ENCODE results near the gene PCDHGA2.
"Not testable (repeated sequence)": the region's sequence is repeated elsewhere in the genome, so short reads cannot be mapped to it uniquely, and the experiment has no call there.

Gene PCDHGA2

GRCh38 chr5:141349917-141350619, 11.5 kb downstream of the PCDHGA2 start, which contains the start of gene PCDHGB1:
Gene PCDHGB1, plus strand, starts transcription at chr5:141350099. Its CDS starts 162 bp downstream, at chr5:141350261.
- peak; percentile 40 for DNase-seq (ENCODE audit: low spot score)

DNA sequence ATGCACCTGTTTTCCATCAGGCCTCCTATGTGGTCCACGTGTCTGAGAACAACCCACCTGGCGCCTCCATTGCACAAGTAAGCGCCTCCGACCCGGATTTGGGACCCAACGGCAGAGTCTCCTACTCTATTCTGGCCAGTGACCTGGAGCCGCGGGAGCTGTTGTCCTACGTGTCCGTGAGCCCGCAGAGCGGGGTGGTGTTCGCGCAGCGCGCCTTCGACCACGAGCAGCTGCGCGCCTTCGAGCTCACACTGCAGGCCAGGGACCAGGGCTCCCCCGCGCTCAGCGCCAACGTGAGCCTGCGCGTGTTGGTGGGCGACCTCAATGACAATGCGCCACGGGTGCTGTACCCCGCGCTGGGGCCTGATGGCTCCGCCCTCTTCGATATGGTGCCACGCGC, 13.0 kb downstream of the PCDHGA2 start:
- DNase-seq (ENCODE audit: low spot score): no peak

DNA sequence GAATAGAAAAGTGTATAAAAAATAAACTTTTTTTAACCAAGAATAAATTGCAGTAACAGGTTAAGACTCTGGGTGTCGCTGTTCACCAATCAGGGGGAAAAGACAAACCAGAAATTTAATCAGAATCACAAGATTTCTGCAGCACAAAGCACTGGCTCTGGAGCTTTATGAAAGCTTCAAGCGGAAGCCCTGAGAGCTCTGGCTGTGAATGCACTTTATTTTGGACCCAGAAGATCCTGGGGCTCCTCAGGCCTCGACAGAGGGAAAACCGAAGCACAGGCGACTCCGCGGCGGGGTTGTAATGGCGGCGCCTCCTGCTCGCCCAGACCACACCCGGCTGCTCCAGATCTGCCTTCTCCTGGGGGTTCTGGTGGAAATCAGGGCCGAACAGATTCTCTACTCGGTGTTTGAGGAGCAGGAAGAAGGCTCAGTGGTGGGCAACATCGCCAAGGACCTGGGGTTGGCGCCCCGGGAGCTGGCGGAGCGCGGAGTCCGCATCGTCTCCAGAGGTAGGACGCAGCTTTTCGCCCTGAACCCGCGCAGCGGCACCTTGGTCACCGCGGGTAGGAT, 16.4 kb downstream of the PCDHGA2 start, which contains the start of gene PCDHGA4:
Gene PCDHGA4, plus strand, starts transcription at position 122 of the 570 bp plus-strand sequence. Its CDS starts 87 bp downstream, at position 209.
- peak; percentile 23 for DNase-seq (ENCODE audit: low spot score)

GRCh38 chr5:141355641-141356040, 17.1 kb downstream of the PCDHGA2 start:
- no peak for DNase-seq (ENCODE audit: low spot score)

GRCh38 chr5:141356133-141356532, 17.6 kb downstream of the PCDHGA2 start:
- no peak for DNase-seq (ENCODE audit: low spot score)

DNA sequence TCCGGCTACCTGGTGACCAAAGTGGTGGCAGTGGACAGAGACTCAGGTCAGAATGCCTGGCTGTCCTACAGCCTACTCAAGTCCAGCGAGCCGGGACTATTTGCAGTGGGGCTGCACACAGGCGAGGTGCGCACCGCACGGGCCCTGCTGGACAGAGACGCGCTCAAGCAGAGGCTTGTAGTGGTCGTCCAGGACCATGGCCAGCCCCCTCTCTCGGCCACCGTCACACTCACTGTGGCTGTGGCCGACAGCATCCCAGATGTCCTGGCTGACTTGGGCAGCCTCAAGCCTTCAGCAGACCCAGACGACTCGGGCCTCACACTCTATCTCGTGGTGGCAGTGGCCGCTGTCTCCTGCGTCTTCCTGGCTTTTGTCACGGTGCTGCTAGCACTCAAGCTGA, 18.4 kb downstream of the PCDHGA2 start:
- no peak for DNase-seq (ENCODE audit: low spot score)

- DNase-seq (ENCODE audit: low spot score): peak; percentile 30
These were observed 21.3 kb downstream of the PCDHGA2 start, which contains the start of gene PCDHGB2 for GRCh38 chr5:141359790-141360426. Gene PCDHGB2, plus strand, starts transcription at chr5:141359994. Its CDS starts 142 bp downstream, at chr5:141360136.

- DNase-seq (ENCODE audit: low spot score): no peak
These were observed 22.1 kb downstream of the PCDHGA2 start for GRCh38 chr5:141360685-141361084.

GRCh38 chr5:141362719-141363118, 24.2 kb downstream of the PCDHGA2 start:
- DNase-seq (ENCODE audit: low spot score): no peak

- DNase-seq (ENCODE audit: low spot score): no peak
These were observed 25.5 kb downstream of the PCDHGA2 start, which contains the start of gene PCDHGA5 for GRCh38 chr5:141363952-141364660. Gene PCDHGA5, plus strand, starts transcription at chr5:141364162. Its CDS starts 169 bp downstream, at chr5:141364331.

- no peak for DNase-seq (ENCODE audit: low spot score)
These were observed 27.7 kb downstream of the PCDHGA2 start for GRCh38 chr5:141366016-141366896.

- DNase-seq (ENCODE audit: low spot score): peak; percentile 41
These were observed 31.7 kb downstream of the PCDHGA2 start, which contains the start of gene PCDHGB3 for GRCh38 chr5:141369994-141370848. Gene PCDHGB3, plus strand, starts transcription at chr5:141370242. Its CDS starts 153 bp downstream, at chr5:141370395.

DNA sequence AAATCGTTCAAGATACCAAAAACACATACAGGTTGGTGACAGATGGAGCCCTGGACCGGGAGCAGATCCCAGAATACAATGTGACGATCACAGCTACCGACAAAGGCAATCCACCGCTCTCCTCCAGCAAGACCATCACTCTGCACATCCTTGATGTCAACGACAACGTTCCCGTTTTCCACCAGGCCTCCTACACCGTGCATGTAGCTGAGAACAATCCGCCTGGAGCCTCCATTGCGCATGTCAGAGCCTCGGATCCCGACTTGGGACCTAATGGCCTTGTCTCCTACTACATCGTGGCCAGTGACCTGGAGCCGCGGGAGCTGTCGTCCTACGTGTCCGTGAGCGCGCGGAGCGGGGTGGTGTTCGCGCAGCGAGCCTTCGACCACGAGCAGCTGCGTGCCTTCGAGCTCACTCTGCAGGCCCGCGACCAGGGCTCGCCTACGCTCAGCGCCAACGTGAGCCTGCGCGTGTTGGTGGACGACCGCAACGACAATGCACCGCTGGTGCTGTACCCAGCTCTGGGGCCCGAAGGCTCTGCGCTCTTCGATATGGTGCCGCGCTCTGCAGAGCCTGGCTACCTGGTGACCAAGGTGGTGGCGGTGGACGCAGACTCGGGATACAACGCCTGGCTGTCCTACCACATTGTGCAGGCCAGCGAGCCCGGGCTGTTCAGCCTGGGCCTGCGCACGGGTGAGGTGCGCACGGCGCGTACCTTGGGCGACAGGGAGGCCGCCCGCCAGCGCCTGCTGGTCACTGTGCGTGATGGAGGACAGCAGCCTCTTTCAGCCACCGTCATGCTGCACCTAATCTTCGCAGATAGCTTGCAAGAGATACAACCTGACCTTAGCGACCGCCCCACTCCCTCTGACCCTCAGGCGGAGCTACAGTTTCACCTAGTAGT, 33.3 kb downstream of the PCDHGA2 start:
- no peak for DNase-seq (ENCODE audit: low spot score)

DNA sequence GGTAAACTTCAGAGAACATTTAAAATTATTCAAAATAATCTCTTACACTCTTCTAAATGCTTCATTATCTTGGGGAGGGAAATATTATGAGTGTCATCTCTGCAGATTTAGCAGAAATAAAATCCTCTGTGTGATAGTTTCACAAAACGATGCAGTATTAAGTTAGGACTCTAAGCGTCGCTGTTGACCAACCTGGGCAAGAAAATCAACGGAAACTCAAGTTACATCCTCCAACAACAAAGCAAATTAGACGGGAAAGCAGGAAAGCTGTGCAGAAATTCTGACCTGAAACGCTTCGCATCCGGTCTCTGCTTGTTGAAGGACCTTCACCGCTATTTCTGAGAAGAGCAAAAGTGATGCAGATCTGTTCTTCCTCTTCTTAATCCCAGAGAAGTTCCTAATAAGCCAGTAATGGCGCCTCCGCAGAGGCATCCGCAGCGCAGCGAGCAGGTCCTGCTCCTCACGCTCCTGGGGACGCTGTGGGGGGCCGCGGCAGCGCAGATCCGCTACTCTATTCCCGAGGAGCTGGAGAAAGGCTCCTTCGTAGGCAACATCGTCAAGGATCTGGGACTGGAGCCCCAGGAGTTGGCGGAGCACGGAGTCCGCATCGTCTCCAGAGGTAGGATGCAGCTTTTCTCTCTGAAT, 35.2 kb downstream of the PCDHGA2 start, which contains the start of gene PCDHGA6:
Gene PCDHGA6, plus strand, starts transcription at position 219 of the 645 bp plus-strand sequence. Its CDS starts 193 bp downstream, at position 412.
- DNase-seq (ENCODE audit: low spot score): peak; percentile 8

DNA sequence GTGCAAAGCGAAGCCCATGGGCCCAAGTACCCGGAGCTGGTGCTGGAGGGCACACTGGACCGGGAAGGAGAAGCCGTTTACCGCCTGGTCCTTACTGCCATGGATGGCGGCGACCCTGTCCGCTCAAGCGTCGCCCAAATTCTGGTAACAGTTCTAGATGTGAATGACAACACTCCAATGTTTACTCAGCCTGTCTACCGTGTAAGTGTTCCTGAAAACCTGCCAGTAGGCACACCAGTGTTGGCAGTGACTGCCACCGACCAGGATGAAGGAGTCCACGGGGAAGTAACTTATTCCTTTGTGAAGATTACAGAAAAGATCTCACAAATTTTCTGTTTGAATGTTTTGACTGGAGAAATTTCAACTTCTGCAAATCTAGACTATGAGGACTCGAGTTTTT, 36.1 kb downstream of the PCDHGA2 start:
- DNase-seq (ENCODE audit: low spot score): no peak

DNA sequence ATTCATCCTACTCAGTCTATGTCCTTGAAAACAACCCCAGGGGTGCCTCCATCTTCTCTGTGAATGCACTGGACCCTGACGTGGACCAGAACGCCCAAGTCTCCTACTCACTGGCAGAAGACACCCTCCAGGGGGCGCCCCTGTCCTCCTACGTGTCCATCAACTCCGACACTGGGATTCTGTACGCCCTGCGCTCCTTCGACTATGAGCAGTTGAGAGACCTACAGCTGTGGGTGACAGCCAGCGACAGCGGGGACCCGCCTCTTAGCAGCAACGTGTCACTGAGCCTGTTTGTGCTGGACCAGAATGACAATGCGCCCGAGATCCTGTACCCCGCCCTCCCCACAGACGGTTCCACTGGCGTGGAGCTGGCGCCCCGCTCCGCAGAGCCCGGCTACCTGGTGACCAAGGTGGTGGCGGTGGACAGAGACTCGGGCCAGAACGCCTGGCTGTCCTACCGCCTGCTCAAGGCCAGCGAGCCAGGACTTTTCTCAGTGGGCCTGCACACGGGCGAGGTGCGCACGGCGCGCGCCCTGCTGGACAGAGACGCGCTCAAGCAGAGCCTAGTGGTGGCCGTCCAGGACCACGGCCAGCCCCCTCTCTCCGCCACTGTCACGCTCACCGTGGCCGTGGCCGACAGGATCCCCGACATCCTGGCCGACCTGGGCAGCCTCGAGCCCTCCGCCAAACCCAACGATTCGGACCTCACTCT, 37.0 kb downstream of the PCDHGA2 start:
- DNase-seq (ENCODE audit: low spot score): not testable (repeated sequence)

DNA sequence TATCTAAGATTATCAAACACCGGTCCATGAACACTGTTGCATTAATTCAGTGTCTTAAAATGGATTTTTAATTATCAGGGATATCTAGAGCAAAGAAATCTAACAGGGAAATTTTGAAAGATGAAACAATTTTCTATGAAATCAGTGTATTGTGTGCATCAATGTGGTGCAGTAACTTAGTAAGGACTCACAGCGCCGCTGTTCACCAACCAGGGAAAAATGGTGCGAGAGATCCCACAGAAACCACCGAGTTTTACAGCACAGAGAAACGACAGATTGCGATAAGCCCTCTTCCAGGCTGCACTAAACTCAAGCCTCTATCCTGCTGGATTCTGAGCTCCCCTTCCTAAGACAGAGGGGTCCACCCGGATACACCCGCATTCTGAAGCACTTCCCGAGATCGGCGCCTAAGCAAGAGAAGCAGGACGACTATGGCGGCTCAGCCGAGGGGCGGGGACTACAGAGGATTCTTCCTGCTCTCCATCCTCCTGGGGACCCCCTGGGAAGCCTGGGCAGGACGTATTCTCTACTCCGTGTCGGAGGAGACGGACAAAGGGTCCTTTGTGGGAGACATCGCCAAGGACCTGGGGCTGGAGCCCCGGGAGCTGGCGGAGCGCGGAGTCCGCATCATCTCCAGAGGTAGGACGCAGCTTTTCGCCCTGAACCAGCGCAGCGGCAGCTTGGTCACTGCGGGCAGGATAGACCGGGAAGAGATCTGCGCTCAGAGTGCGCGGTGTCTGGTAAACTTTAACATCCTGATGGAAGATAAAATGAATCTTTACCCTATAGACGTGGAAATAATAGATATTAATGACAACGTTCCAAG, 44.1 kb downstream of the PCDHGA2 start, which contains the start of gene PCDHGA7:
Gene PCDHGA7, plus strand, starts transcription at position 274 of the 826 bp plus-strand sequence. Its CDS starts 158 bp downstream, at position 432.
- no peak for DNase-seq (ENCODE audit: low spot score)
